GM21717 (cell line): ENCODE data around the gene LIPA.
"Not testable (repeated sequence)": the region's sequence is repeated elsewhere in the genome, so short reads cannot be mapped to it uniquely, and the experiment has no call there.

Source experiments
- ATAC-seq: cut with Tn5 transposase; IDR thresholded peaks from one replicate; pipeline ENCODE4 v1.9.1; 2021; ENCODE audit warnings: mild to moderate bottlenecking, moderate library complexity; ENCODE audit not compliant: unreplicated experiment

The LIPA gene

GRCh38 chr10:89171263-89171872 is 80.2 kb downstream of the LIPA start:
- ATAC-seq: no peak

DNA sequence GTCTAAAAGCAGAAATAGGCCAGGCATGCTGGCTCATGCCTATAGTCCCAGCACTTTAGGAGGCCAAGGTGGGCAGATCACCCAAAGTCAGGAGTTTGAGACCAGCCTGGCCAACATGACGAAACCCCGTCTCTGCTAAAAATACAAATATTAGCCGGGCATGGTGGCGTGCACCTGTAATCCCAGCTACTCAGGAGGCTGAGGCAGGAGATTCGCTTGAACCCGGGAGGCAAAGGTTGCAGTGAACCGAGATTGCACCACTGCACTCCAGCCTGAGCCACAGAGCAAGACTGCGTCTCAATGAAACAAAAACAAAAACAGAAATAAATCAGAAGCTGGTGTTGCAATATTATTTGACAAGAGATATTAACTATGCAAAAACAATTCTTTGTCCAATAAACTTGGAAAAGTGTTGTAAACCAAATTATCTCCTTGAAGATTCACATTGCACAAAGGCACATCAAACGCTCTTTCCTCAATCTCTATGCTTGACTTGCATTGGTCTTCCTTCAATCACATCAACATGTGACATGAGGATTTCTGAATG is 83.1 kb downstream of the LIPA start:
- not testable (repeated sequence) for ATAC-seq

- no peak for ATAC-seq
Observed at GRCh38 chr10:89167915-89168314, 83.7 kb downstream of the LIPA start.

GRCh38 chr10:89165923-89166322 is 85.7 kb downstream of the LIPA start:
- ATAC-seq: no peak

DNA sequence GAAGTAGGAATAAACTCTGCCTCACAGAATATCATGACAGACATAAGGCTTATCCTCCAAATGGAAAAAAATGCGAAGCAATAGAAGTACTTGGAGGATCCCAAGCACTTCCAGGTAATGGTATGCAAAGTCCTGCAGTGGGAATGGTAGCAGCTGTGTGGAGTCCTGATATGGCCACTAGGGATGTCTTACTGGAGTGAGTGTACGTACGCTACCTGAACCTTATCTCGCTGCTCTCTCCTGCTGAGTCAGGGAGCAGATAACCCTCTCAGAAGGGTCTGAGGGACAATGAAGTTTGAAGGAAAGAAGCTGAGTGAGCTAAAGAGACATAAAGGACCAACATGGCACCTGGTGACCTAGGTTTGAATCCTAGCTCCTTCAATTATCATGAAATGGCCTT is 86.7 kb downstream of the LIPA start:
- ATAC-seq: no peak

GRCh38 chr10:89164080-89164479 is 87.5 kb downstream of the LIPA start:
- ATAC-seq: peak; percentile 21
